IMR-90 (cell line): ENCODE measurements around the gene OR10Z1.

Experiments
- CEBPB ChIP-seq: IDR thresholded peaks from 2 replicates; pipeline ENCODE4 v1.6.1; 2012; ENCODE audit warnings: low read depth, low read length, improper control_type of control experiment
- POLR2A ChIP-seq: IDR thresholded peaks from 2 replicates; pipeline ENCODE4 v1.6.1; 2012; ENCODE audit warnings: mild to moderate bottlenecking, low read depth, low read length
- TF ChIP-seq, protein P1 (sequence below): conservative IDR thresholded peaks from 2 replicates; pipeline ENCODE4 v1.5.1; 2012; ENCODE audit warnings: mild to moderate bottlenecking, low read depth, low read length, improper control_type of control experiment

DNA sequence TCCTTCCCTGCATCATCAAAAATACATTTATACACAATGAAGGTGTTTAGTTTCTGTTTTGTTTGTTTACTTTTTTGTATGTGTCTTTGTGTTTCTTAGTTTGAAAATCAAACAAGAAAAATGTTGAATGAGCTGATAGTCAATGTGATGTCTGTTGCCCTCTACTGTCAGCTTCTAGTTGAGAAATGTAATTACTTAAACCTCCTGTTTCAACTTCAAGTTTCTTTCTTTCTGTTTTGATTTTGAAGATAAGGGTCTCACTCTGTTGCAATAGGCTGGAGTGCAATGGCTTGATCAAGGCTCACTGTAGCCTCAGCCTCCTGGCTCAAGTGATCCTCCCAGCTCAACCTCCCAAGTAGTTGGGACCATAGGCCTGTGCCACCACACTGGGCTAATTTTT is 44.0 kb downstream of the OR10Z1 start:
- TF ChIP-seq POLR2A (no peak), CEBPB (no peak)
- TF ChIP-seq, protein P1, sequence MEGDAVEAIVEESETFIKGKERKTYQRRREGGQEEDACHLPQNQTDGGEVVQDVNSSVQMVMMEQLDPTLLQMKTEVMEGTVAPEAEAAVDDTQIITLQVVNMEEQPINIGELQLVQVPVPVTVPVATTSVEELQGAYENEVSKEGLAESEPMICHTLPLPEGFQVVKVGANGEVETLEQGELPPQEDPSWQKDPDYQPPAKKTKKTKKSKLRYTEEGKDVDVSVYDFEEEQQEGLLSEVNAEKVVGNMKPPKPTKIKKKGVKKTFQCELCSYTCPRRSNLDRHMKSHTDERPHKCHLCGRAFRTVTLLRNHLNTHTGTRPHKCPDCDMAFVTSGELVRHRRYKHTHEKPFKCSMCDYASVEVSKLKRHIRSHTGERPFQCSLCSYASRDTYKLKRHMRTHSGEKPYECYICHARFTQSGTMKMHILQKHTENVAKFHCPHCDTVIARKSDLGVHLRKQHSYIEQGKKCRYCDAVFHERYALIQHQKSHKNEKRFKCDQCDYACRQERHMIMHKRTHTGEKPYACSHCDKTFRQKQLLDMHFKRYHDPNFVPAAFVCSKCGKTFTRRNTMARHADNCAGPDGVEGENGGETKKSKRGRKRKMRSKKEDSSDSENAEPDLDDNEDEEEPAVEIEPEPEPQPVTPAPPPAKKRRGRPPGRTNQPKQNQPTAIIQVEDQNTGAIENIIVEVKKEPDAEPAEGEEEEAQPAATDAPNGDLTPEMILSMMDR, result no peak
